ENCODE results near the gene UNKL.

GRCh38 chr16:1342526-1343427 is 71.7 kb downstream of the UNKL start:
- TF ChIP-seq, protein P1, sequence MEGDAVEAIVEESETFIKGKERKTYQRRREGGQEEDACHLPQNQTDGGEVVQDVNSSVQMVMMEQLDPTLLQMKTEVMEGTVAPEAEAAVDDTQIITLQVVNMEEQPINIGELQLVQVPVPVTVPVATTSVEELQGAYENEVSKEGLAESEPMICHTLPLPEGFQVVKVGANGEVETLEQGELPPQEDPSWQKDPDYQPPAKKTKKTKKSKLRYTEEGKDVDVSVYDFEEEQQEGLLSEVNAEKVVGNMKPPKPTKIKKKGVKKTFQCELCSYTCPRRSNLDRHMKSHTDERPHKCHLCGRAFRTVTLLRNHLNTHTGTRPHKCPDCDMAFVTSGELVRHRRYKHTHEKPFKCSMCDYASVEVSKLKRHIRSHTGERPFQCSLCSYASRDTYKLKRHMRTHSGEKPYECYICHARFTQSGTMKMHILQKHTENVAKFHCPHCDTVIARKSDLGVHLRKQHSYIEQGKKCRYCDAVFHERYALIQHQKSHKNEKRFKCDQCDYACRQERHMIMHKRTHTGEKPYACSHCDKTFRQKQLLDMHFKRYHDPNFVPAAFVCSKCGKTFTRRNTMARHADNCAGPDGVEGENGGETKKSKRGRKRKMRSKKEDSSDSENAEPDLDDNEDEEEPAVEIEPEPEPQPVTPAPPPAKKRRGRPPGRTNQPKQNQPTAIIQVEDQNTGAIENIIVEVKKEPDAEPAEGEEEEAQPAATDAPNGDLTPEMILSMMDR (IDR thresholded peaks at IDR 0.05; ENCODE audit: control extremely low read depth in 1 of 3, insufficient read depth in 1 of 3, low read depth in 1 of 3, low read length in 3 of 3): no peak
- TF ChIP-seq POLR2A (IDR thresholded peaks at IDR 0.05; ENCODE audit: control extremely low read depth in 1 of 2, low read depth in 2 of 2, low read length in 2 of 2) (no peak), POLR2AphosphoS5 (IDR thresholded peaks at IDR 0.05; ENCODE audit: low read depth, low read length) (no peak), SP2 (IDR thresholded peaks at IDR 0.05; ENCODE audit: low read length) (no peak), CBX5 (IDR thresholded peaks at IDR 0.05; ENCODE audit: low read depth, low read length) (no peak), RNF2 (IDR thresholded peaks at IDR 0.05; ENCODE audit: borderline replicate concordance, low read depth, low read length, missing control alignments, poor library complexity, severe bottlenecking) (no peak), PHF8 (conservative IDR thresholded peaks at IDR 0.05; ENCODE audit: low read depth, low read length) (no peak)
